Pancreas (tissue), 10 donors: ENCODE results near the gene SPP2. TPM values are rescaled to one million over a fixed set of nuclear protein-coding genes. Genes with fewer than 3 reads are reported as not detected.

Experiments used
- ATAC-seq, 4 donors: fragments of 200-7000 bp; cut with Tn5 transposase; one replicate each; pipeline versions ENCODE4 v1.8.0 to v1.9.1; 2020; ENCODE audit warnings: mild to moderate bottlenecking in 4 of 4, moderate library complexity in 4 of 4
- DNase-seq, 6 donors: peaks; one replicate each; pipeline ENCODE4 v3.0.0-alpha.2; 2020
- FAIRE-seq: peaks from 2 replicates; lab custom pipeline; 2012; peaks lifted over from hg19 to GRCh38; lab: Jason Lieb, UNC
- H3K27ac ChIP-seq, 4 donors: fragments of 200-600 bp; sonication (generic); 1 replicate in 3 of 4; 2 replicates in 1 of 4; pipeline versions ENCODE4 v1.5.0 to v1.8.0; 2020
- H3K27me3 ChIP-seq, 4 donors: fragments of 200-600 bp; one replicate each; pipeline ENCODE4 v1.8.0; 2021
- H3K36me3 ChIP-seq, 3 donors: fragments of 200-600 bp; sonication (generic) in 1 of 3; one replicate each; pipeline versions ENCODE4 v1.5.0 to v1.8.0; 2020 to 2021
- H3K4me1 ChIP-seq, 3 donors: fragments of 200-600 bp; one replicate each; pipeline ENCODE4 v1.8.0; 2021
- H3K4me3 ChIP-seq, 4 donors: fragments of 200-600 bp; sonication (generic) in 2 of 4; one replicate each; pipeline versions ENCODE4 v1.5.0 to v1.8.0; 2020 to 2021
- H3K9me3 ChIP-seq, 4 donors: fragments of 200-600 bp; one replicate each; pipeline ENCODE4 v1.8.0; 2021
- CTCF ChIP-seq, 4 donors: fragments of 200-600 bp; sonication (generic) in 3 of 4; IDR thresholded peaks; one replicate each; pipeline versions ENCODE4 v1.5.0 to v1.8.0; 2021; ENCODE audit warnings: antibody characterized with exemption in 4 of 4
- WGBS, 2 donors: extraction: QIAGEN DNeasy Blood & Tissue Kit; methylation state at CpG; one replicate each; pipeline ENCODE4 v1.1.7; 2013; 5-methylcytosine and 5-hydroxymethylcytosine counted together
- intact Hi-C, 3 donors: fragments of 100-400 bp; cut with DNase I; formaldehyde crosslinking; loops; one replicate each; pipeline versions ENCODE4 v1.11.1 to v1.14.2; 2022
- polyA plus RNA-seq, 2 donors: library from polyadenylated mRNA; stranded (reverse); fragments of 200-250 nt; gene quantifications; one replicate each; pipeline ENCODE4 v1.2.3, GENCODE V29; 2013
- total RNA-seq, 6 donors: library from RNA; stranded (reverse); fragmentation: NEBNext Ultra II Directional in 4 of 6; extraction: Animal tissue kit (Norgen Biotek cat#: 25700) in 4 of 6; gene quantifications; one replicate each; pipeline versions ENCODE4 v1.2.1 to v1.2.4, GENCODE V29; 2021 to 2023
- donor health status: healthy with polysubstance abuse.
- donor health status: DM: no; HTN: no; CAD: no; lungs with moderate emphysema.
- donor health status: DM: no; HTN: no; CAD: no.
- donor health status: control.
- donor health status: control.
- donor health status: Bipolar disorder and iron deficiency.
- donor health status: DM: yes; HTN: yes; CAD: no.
- donor health status: DM: no; HTN: no; CAD: no.
- donor health status: DM: no; HTN: no; CAD: no.
- donor health status: DM: yes; HTN: yes; CAD: no.

SPP2 gene
- total and polyA plus RNA-seq, 8 donors = not detected

GRCh38 chr2:234075518-234075915 is 25.0 kb downstream of the SPP2 start:
- Histone ChIP-seq H3K27ac (no peak overlapping the region), H3K4me3 (no peak overlapping the region), H3K4me1 (no peaks in the 10 kb centered on the region), H3K9me3 (no peaks in the 10 kb centered on the region), H3K27me3 (no peaks in the 10 kb centered on the region), H3K36me3 (no peaks in the 10 kb centered on the region)
- no peak for DNase-seq
- intact Hi-C loops = no loop called here
- no peak for FAIRE-seq
- 57 to 65% methylated on average over 4 of the region's 4 CpGs for whole genome bisulfite sequencing, 2 donors
- no peak for TF ChIP-seq CTCF (IDR thresholded peaks at IDR 0.05)
- no peak for ATAC-seq

GRCh38 chr2:234075947-234076346 is 25.4 kb downstream of the SPP2 start:
- Histone ChIP-seq H3K9me3 (no peaks in the 10 kb centered on the region), H3K27ac (no peak overlapping the region), H3K4me1 (no peaks in the 10 kb centered on the region), H3K4me3 (no peak overlapping the region), H3K36me3 (no peaks in the 10 kb centered on the region), H3K27me3 (no peaks in the 10 kb centered on the region)
- TF ChIP-seq CTCF (IDR thresholded peaks at IDR 0.05) = no peak
- no peak for ATAC-seq
- 66 to 70% methylated on average over 8 of the region's 8 CpGs for WGBS, 2 donors
- intact Hi-C loops = no loop called here
- FAIRE-seq = no peak
- no peak for DNase-seq

DNA sequence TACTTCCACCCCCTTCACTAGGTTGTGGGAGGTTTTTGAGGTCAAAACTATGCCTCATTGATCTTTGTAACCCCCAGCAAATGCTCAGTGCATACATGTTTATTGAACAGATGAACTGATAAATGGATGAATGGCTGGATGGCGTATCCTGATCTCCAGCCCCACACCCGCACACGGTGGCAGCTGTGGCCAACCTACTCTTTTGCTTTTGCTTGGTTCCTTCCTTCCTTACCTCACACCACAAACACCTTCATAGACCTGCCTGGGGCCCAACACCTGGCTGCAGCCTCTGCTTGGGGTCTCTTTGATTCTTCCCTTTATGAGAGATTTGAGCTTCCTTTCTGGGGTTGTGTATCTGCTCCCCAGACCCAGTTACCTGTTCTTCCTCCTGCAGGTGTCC is 25.9 kb downstream of the SPP2 start:
- Histone ChIP-seq H3K4me1 (peaks cover under 1 to 2% (median under 1%) of the 10 kb centered on the region in 3 donors), H3K4me3 (no peak overlapping the region), H3K36me3 (no peaks in the 10 kb centered on the region), H3K9me3 (no peaks in the 10 kb centered on the region), H3K27ac (no peak overlapping the region), H3K27me3 (no peaks in the 10 kb centered on the region)
- no peak for TF ChIP-seq CTCF (IDR thresholded peaks at IDR 0.05)
- 38 to 44% methylated on average over 3 of the region's 3 CpGs for WGBS, 2 donors
- intact Hi-C loops = no loop called here
- DNase-seq = no peak
- FAIRE-seq = no peak
- no peak for ATAC-seq

GRCh38 chr2:234078129-234078528 is 27.6 kb downstream of the SPP2 start:
- Histone ChIP-seq H3K27me3 (no peaks in the 10 kb centered on the region), H3K4me3 (no peak overlapping the region), H3K27ac (no peak overlapping the region), H3K36me3 (no peaks in the 10 kb centered on the region), H3K9me3 (no peaks in the 10 kb centered on the region), H3K4me1 (peaks cover 9 to 13% (median 10%) of the 10 kb centered on the region in 3 donors)
- FAIRE-seq = no peak
- no peak for TF ChIP-seq CTCF (IDR thresholded peaks at IDR 0.05)
- no peak for DNase-seq
- intact Hi-C loops = no loop called here
- no peak for ATAC-seq
- 81 to 93% methylated on average over 2 of the region's 2 CpGs for WGBS, 2 donors

- FAIRE-seq (no peak), DNase-seq (peak; percentile 62 to 83 (median 76)), ATAC-seq (peak; percentile 86 to 97 (median 94))
- Histone ChIP-seq H3K27me3 (no peaks in the 10 kb centered on the region), H3K36me3 (no peaks in the 10 kb centered on the region), H3K4me3 (no peak overlapping the region), H3K9me3 (no peaks in the 10 kb centered on the region), H3K4me1 (peaks cover 12 to 21% (median 17%) of the 10 kb centered on the region in 3 donors), H3K27ac (peak overlapping the region; percentile 42 to 84 (median 52))
- 9 to 11% methylated on average over 15 of the region's 15 CpGs for WGBS, 2 donors
- intact Hi-C loops = no loop called here
- TF ChIP-seq CTCF (IDR thresholded peaks at IDR 0.05) = no peak
Measured at GRCh38 chr2:234081970-234082822, 31.7 kb downstream of the SPP2 start.
